ENCODE measurements around the gene SRP9. TPM values are rescaled to one million over a fixed set of nuclear protein-coding genes. Genes with fewer than 3 reads are reported as not detected.

Gene SRP9
- total RNA-seq, 1 donor from 2014 or later, result 143 TPM

DNA sequence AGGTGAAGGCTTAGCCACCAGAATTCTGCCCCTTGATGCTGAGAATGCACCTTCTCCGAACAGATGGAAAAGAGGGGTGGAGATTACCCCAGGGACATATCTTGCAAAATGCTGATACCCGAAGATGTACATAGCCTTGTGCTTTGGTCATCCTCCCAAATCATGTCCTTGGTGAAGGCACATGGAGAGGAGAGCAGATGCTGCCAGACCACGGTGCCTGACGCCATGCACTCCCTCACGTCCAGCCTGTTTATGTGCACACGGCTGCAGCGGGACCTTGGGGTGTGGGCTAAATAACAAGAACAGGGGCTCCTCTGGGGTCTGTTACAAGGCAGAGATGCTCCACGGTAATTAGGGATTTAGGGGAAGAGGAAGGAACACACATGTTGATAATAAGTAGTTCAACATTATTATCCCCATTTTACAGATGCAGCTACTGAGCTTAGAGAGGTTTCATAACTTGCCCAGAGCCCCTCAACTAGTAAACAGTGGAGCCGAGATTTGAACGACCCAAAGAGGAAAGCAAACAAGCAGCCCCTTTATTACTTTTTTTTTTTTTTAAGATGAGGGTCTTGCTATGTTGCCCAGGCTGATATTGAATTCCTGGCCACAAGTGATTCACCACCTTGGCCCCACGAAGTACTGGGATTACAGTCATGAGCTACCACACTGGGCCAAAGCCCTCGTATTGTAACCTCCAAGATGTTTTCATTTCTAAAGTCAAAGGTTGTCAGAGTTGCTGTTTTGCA, 45.2 kb downstream of the SRP9 start:
- no peak for ATAC-seq (ENCODE audit: low read depth)
- no peak for DNase-seq
- POLR2A ChIA-PET, result no interaction called here
- Mint-ChIP-seq H3K4me3 (no peak overlapping the region), H3K27ac (no peak overlapping the region), H3K4me1 (no peaks in the 10 kb centered on the region), H3K9me3 (no peaks in the 10 kb centered on the region), H3K27me3 (no peaks in the 10 kb centered on the region), H3K36me3 (ENCODE audit: low read depth) (no peaks in the 10 kb centered on the region)
- CTCF ChIA-PET, result no interaction called here
- intact Hi-C loops (cut with micrococcal nuclease), result no loop called here
- no peak for TF ChIP-seq CTCF (IDR thresholded peaks at IDR 0.05)

- Mint-ChIP-seq H3K27ac (no peak overlapping the region), H3K36me3 (ENCODE audit: low read depth) (no peaks in the 10 kb centered on the region), H3K4me1 (no peaks in the 10 kb centered on the region), H3K27me3 (no peaks in the 10 kb centered on the region), H3K4me3 (no peak overlapping the region), H3K9me3 (no peaks in the 10 kb centered on the region)
- CTCF ChIA-PET, result no interaction called here
- ATAC-seq (ENCODE audit: low read depth) (no peak), DNase-seq (no peak)
- POLR2A ChIA-PET, result no interaction called here
- intact Hi-C loops (cut with micrococcal nuclease), result no loop called here
- no peak for TF ChIP-seq CTCF (IDR thresholded peaks at IDR 0.05)
Measured at GRCh38 chr1:225823811-225824261, 46.2 kb downstream of the SRP9 start.

DNA sequence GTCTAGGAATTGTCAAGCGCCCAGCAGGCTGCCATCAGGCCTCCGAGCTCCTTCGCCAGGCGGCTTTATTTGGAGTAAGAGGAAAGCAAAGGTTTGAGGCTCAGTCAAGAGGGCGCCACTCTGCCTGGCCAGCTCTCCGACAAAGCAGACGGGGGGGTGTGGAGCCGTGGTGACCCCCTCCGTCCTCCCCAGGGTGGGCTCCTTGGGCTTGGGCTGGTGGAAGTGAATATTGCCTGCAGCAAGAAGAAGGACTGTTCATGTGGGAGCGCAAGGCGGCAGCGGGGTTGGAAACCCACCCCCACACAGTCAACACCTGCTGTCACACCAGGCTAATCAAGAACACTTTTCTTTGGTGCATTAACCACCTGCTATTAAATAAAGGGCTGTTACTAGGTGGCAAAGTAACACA, 46.9 kb downstream of the SRP9 start:
- Mint-ChIP-seq H3K4me1 (no peaks in the 10 kb centered on the region), H3K4me3 (no peak overlapping the region), H3K36me3 (ENCODE audit: low read depth) (no peaks in the 10 kb centered on the region), H3K27ac (no peak overlapping the region), H3K27me3 (no peaks in the 10 kb centered on the region), H3K9me3 (no peaks in the 10 kb centered on the region)
- CTCF ChIA-PET, result no interaction called here
- no peak for TF ChIP-seq CTCF (IDR thresholded peaks at IDR 0.05)
- POLR2A ChIA-PET, result no interaction called here
- DNase-seq, result no peak
- intact Hi-C loops (cut with micrococcal nuclease), result no loop called here
- ATAC-seq (ENCODE audit: low read depth), result no peak

- intact Hi-C loops (cut with micrococcal nuclease), result no loop called here
- H3K4me3 Mint-ChIP-seq, result no peak overlapping the region
- TF ChIP-seq CTCF (IDR thresholded peaks at IDR 0.05), result no peak
- ChIA-PET CTCF (no interaction called here), POLR2A (no interaction called here)
- no peaks in the 10 kb centered on the region for H3K4me1 Mint-ChIP-seq
- H3K27me3 Mint-ChIP-seq, result no peaks in the 10 kb centered on the region
- no peaks in the 10 kb centered on the region for H3K36me3 Mint-ChIP-seq (ENCODE audit: low read depth)
- DNase-seq, result no peak
- H3K9me3 Mint-ChIP-seq, result no peaks in the 10 kb centered on the region
- no peak overlapping the region for H3K27ac Mint-ChIP-seq
- ATAC-seq (ENCODE audit: low read depth), result no peak
Measured at GRCh38 chr1:225825078-225825477, 47.5 kb downstream of the SRP9 start.

DNA sequence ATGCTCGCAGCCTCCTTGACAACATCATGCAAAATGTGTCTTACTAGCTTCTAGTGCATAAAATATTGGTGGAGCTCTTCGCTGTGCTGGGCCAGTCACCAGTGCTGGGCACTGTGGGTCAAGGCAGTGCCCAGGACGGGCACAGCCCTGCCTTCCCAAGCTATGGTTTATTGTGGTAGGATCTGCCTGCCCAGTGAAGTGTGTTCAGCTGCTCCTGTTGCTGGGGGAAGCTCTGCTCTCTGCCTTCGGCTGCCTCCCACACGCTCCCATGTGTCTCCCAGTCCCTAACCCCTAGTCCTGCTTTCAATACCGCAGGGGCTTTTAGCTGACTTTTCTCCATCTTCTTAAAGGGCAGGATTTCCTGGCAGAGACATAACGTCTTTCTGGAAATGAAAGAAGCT, 48.0 kb downstream of the SRP9 start:
- H3K27me3 Mint-ChIP-seq, result no peaks in the 10 kb centered on the region
- no peaks in the 10 kb centered on the region for H3K4me1 Mint-ChIP-seq
- ATAC-seq (ENCODE audit: low read depth), result no peak
- no peak overlapping the region for H3K27ac Mint-ChIP-seq
- DNase-seq, result no peak
- no peak overlapping the region for H3K4me3 Mint-ChIP-seq
- intact Hi-C loops (cut with micrococcal nuclease), result no loop called here
- TF ChIP-seq CTCF (IDR thresholded peaks at IDR 0.05), result no peak
- H3K36me3 Mint-ChIP-seq (ENCODE audit: low read depth), result no peaks in the 10 kb centered on the region
- POLR2A ChIA-PET, result no interaction called here
- no peaks in the 10 kb centered on the region for H3K9me3 Mint-ChIP-seq
- CTCF ChIA-PET, result no interaction called here

Measured in activated B cell treated with CpG ODN at 0.5 μM for 24 hours (primary cell).